Endothelial cell of umbilical vein (primary cell): ENCODE data around the gene FGFR3. TPM values are rescaled to one million over a fixed set of nuclear protein-coding genes. Genes with fewer than 3 reads are reported as not detected.

Experiments
- BruUV-seq: library from RNA; stranded (reverse); fragments of 400-500 nt; replicated peaks from 2 replicates; lab custom pipeline; 2021; lab: Mats Ljungman, UMichigan
- CTCF ChIA-PET: fragments of 300-600, 350-600 bp; sonication (Branson Sonifier 250); formaldehyde crosslinking; loops from one replicate; lab custom pipeline; 2021; ENCODE audit warnings: antibody characterized with exemption, inconsistent platforms; lab: Charles Lee
- POLR2A ChIA-PET: fragments of 300-600, 350-600 bp; sonication (Branson Sonifier 250); formaldehyde crosslinking; loops from one replicate; lab custom pipeline; 2021; ENCODE audit warnings: antibody characterized with exemption, inconsistent platforms; lab: Charles Lee
- DNase-seq: peaks from one replicate; pipeline ENCODE4 v3.0.0-alpha.2; 2011; ENCODE audit warnings: low read depth, low spot score
- FAIRE-seq: peaks from 2 replicates; lab custom pipeline; 2011; peaks lifted over from hg19 to GRCh38; lab: Jason Lieb, UNC
- H2AFZ ChIP-seq: 2 replicates; pipeline ENCODE4 v1.6.0; 2012; ENCODE audit warnings: low read depth, low read length, control low read depth, inconsistent platforms
- H3K27ac ChIP-seq: 2 replicates; pipeline ENCODE4 v1.5.1; 2011; ENCODE audit warnings: low read depth, mild to moderate bottlenecking, control low read depth, low read length, moderate library complexity; ENCODE audit not compliant: insufficient read depth
- H3K27me3 ChIP-seq, 2 experiments: 2 replicates each; pipeline versions ENCODE4 v1.6.0 to v1.6.1; 2011; ENCODE audit warnings: low read length in 2 of 2, mixed read lengths in 1 of 2; ENCODE audit not compliant: control insufficient read depth in 2 of 2, insufficient read depth in 2 of 2
- H3K36me3 ChIP-seq, 2 experiments: 2 replicates in 1 of 2; 3 replicates in 1 of 2; pipeline ENCODE4 v1.5.1; 2011; ENCODE audit warnings: low read length in 2 of 2, mild to moderate bottlenecking in 1 of 2, moderate library complexity in 1 of 2; ENCODE audit not compliant: control insufficient read depth in 2 of 2, insufficient read depth in 2 of 2; ENCODE audit errors: extremely low read depth in 1 of 2
- H3K4me1 ChIP-seq: 3 replicates; pipeline ENCODE4 v1.5.1; 2011; ENCODE audit warnings: mild to moderate bottlenecking, low read length; ENCODE audit not compliant: control insufficient read depth, insufficient read depth; ENCODE audit errors: extremely low read depth
- H3K4me2 ChIP-seq: 2 replicates; pipeline ENCODE4 v1.6.1; 2011; ENCODE audit warnings: low read length, control low read depth, mixed read lengths; ENCODE audit not compliant: insufficient read depth
- H3K4me3 ChIP-seq, 3 experiments: fragments of 200-600 bp in 1 of 3; sonication (generic), shearing (Covaris generic) in 1 of 3; replicated peaks in 1 of 3; 2 replicates each; pipeline ENCODE4 v1.5.1; 2011 to 2016; ENCODE audit warnings: control low read depth in 3 of 3, low read length in 3 of 3, mild to moderate bottlenecking in 2 of 3, inconsistent platforms in 1 of 3, low read depth in 1 of 3, moderate library complexity in 1 of 3; ENCODE audit not compliant: insufficient read depth in 1 of 3
- H3K79me2 ChIP-seq: 2 replicates; pipeline ENCODE4 v1.6.0; 2012; ENCODE audit warnings: low read length, inconsistent platforms; ENCODE audit not compliant: control insufficient read depth, insufficient read depth
- H3K9ac ChIP-seq: replicated peaks from 2 replicates; pipeline ENCODE3; 2011; ENCODE audit warnings: low read length, control low read depth; ENCODE audit not compliant: insufficient read depth; ENCODE audit errors: extremely low read depth
- H3K9me1 ChIP-seq: replicated peaks from 3 replicates; pipeline ENCODE4 v1.6.0; 2011; ENCODE audit warnings: mild to moderate bottlenecking, low read length; ENCODE audit not compliant: control insufficient read depth, insufficient read depth; ENCODE audit errors: extremely low read depth
- H3K9me3 ChIP-seq: replicated peaks from 2 replicates; pipeline ENCODE4 v1.5.1; 2012; ENCODE audit warnings: low read length, inconsistent platforms; ENCODE audit not compliant: control insufficient read depth, insufficient read depth
- H4K20me1 ChIP-seq: replicated peaks from 2 replicates; pipeline ENCODE3; 2011; ENCODE audit warnings: mild to moderate bottlenecking, low read length; ENCODE audit not compliant: control insufficient read depth, insufficient read depth; ENCODE audit errors: extremely low read depth
- CTCF ChIP-seq, 2 donors: IDR thresholded peaks; 1 replicate in 1 of 2; 2 replicates in 1 of 2; pipeline ENCODE4 v1.5.1; 2011; ENCODE audit warnings: low read length in 2 of 2, mild to moderate bottlenecking in 2 of 2, moderate library complexity in 2 of 2, control low read depth in 1 of 2, inconsistent platforms in 1 of 2, low read depth in 1 of 2; ENCODE audit not compliant: insufficient read depth in 1 of 2; ENCODE audit errors: extremely low read depth in 1 of 2
- EZH2 ChIP-seq: IDR thresholded peaks from 2 replicates; pipeline ENCODE4 v1.6.1; 2012; ENCODE audit warnings: borderline replicate concordance, low read depth, mild to moderate bottlenecking, moderate library complexity, low read length, inconsistent platforms; ENCODE audit not compliant: severe bottlenecking
- FOS ChIP-seq: IDR thresholded peaks from 2 replicates; pipeline ENCODE4 v1.6.1; 2011; ENCODE audit warnings: mild to moderate bottlenecking, low read length, moderate library complexity, borderline replicate concordance; ENCODE audit not compliant: insufficient read depth
- GATA2 ChIP-seq: IDR thresholded peaks from 2 replicates; pipeline ENCODE4 v1.7.0; 2011; ENCODE audit warnings: low read depth, mild to moderate bottlenecking, moderate library complexity, mixed read lengths, low read length; ENCODE audit not compliant: insufficient read length, insufficient read depth
- JUN ChIP-seq: IDR thresholded peaks from 2 replicates; pipeline ENCODE4 v1.6.1; 2011; ENCODE audit warnings: borderline replicate concordance, low read depth; ENCODE audit not compliant: insufficient read length, insufficient read depth
- MAX ChIP-seq: IDR thresholded peaks from 2 replicates; pipeline ENCODE4 v1.6.1; 2011; ENCODE audit not compliant: insufficient read depth, insufficient read length
- MYC ChIP-seq: IDR thresholded peaks from one replicate; pipeline ENCODE4 v1.6.1; 2011; ENCODE audit warnings: mild to moderate bottlenecking, low read depth, low read length
- POLR2A ChIP-seq: IDR thresholded peaks from 2 replicates; pipeline ENCODE4 v1.6.1; 2012; ENCODE audit warnings: low read depth, mild to moderate bottlenecking, control low read depth, low read length
- POLR2AphosphoS5 ChIP-seq: IDR thresholded peaks from 2 replicates; pipeline ENCODE4 v1.6.1; 2012; ENCODE audit warnings: low read depth, mild to moderate bottlenecking, control low read depth, low read length, moderate library complexity; ENCODE audit not compliant: insufficient read depth
- dilution Hi-C: fragments of 300-500 bp; cut with MboI; formaldehyde crosslinking; loops from one replicate; pipeline ENCODE4 v1.15.0; 2019; ENCODE audit warnings: low sequenced_read_pairs; ENCODE audit not compliant: extremely low pct_ligation_motif_present
- intact Hi-C: fragments of 100-400 bp; cut with micrococcal nuclease; formaldehyde crosslinking; loops from one replicate; pipeline ENCODE4 v1.10.0; 2022
- polyA plus RNA-seq, 4 experiments: library from polyadenylated mRNA; depleted of rRNA in 3 of 4; stranded (reverse) in 3 of 4; unstranded in 1 of 4; fragments of >200 nt; gene quantifications; 2 replicates each; pipeline versions ENCODE4 v1.2.1 to v1.2.3, GENCODE V29; 2011 to 2012; ENCODE audit warnings: missing spikeins in 1 of 4
- total RNA-seq: library from RNA; stranded (reverse); gene quantifications from 2 replicates; pipeline ENCODE4 v1.2.3, GENCODE V29; 2021

FGFR3 gene
- total and polyA plus RNA-seq, 2 donors (not counting 3 experiments of a cell fraction or from before 2014, with no cell fraction given), result 0.73 to 1.2 TPM

- CTCF ChIA-PET, result interaction anchor here (1.4 kb wide), 1 partner anchor 83 kb away, joined by 5 read pairs; no protein-coding TSS in a partner anchor
- no peak overlapping the region for H3K4me3 ChIP-seq
- H3K9me1 ChIP-seq, result no peaks in the 10 kb centered on the region
- no peaks in the 10 kb centered on the region for H3K27me3 ChIP-seq
- no TSS peak for BruUV-seq
- FAIRE-seq (no peak), DNase-seq (no peak)
- dilution Hi-C loops, result no loop called here
- POLR2A ChIA-PET, result no interaction called here
- intact Hi-C loops, result no loop called here
- H3K4me1 ChIP-seq, result peaks cover 8% of the 10 kb centered on the region
- H3K9me3 ChIP-seq, result no peaks in the 10 kb centered on the region
- H3K9ac ChIP-seq, result no peak overlapping the region
- H4K20me1 ChIP-seq, result no peaks in the 10 kb centered on the region
- TF ChIP-seq FOS, result no peak
- H3K36me3 ChIP-seq, result peaks cover 0 to 2% of the 10 kb centered on the region in 2 experiments
- no peak overlapping the region for H3K27ac ChIP-seq
- peaks cover 55% of the 10 kb centered on the region for H3K79me2 ChIP-seq
- no peak overlapping the region for H3K4me2 ChIP-seq
- no peak overlapping the region for H2AFZ ChIP-seq
Observed at GRCh38 chr4:1851160-1851559, 58.1 kb downstream of the FGFR3 start.

GRCh38 chr4:1851575-1852410 is 58.7 kb downstream of the FGFR3 start:
- intact Hi-C loops (no loop called here), dilution Hi-C loops (no loop called here)
- TF ChIP-seq GATA2, result no peak
- no peak for TF ChIP-seq POLR2AphosphoS5
- TF ChIP-seq FOS, result no peak
- no peak for TF ChIP-seq MYC
- no peak for TF ChIP-seq EZH2
- no peak for TF ChIP-seq JUN
- TF ChIP-seq POLR2A, result no peak
- no peak for TF ChIP-seq CTCF (IDR thresholded peaks at IDR 0.05; ENCODE audit: extremely low read depth in 1 of 2, insufficient read depth in 1 of 2, low read depth in 1 of 2, low read length in 2 of 2)
- no peak for TF ChIP-seq MAX
- H3K4me3 ChIP-seq, result no peak overlapping the region
- peaks cover 0 to 2% of the 10 kb centered on the region in 2 experiments for H3K36me3 ChIP-seq
- H3K79me2 ChIP-seq, result peaks cover 59% of the 10 kb centered on the region
- no peaks in the 10 kb centered on the region for H3K9me3 ChIP-seq
- BruUV-seq, result no TSS peak
- H3K27ac ChIP-seq, result no peak overlapping the region
- FAIRE-seq (no peak), DNase-seq (no peak)
- ChIA-PET POLR2A (no interaction called here), CTCF (interaction anchor here (1.3 to 1.4 kb wide), 2 partner anchors 59 to 84 kb away, joined by 5 read pairs; no protein-coding TSS in a partner anchor)
- H3K27me3 ChIP-seq, result no peaks in the 10 kb centered on the region
- no peaks in the 10 kb centered on the region for H3K9me1 ChIP-seq
- peaks cover 12% of the 10 kb centered on the region for H3K4me1 ChIP-seq
- no peaks in the 10 kb centered on the region for H4K20me1 ChIP-seq
- no peak overlapping the region for H3K9ac ChIP-seq
- H2AFZ ChIP-seq, result no peak overlapping the region
- H3K4me2 ChIP-seq, result no peak overlapping the region
